ENCODE data around the gene FILIP1.

DNA sequence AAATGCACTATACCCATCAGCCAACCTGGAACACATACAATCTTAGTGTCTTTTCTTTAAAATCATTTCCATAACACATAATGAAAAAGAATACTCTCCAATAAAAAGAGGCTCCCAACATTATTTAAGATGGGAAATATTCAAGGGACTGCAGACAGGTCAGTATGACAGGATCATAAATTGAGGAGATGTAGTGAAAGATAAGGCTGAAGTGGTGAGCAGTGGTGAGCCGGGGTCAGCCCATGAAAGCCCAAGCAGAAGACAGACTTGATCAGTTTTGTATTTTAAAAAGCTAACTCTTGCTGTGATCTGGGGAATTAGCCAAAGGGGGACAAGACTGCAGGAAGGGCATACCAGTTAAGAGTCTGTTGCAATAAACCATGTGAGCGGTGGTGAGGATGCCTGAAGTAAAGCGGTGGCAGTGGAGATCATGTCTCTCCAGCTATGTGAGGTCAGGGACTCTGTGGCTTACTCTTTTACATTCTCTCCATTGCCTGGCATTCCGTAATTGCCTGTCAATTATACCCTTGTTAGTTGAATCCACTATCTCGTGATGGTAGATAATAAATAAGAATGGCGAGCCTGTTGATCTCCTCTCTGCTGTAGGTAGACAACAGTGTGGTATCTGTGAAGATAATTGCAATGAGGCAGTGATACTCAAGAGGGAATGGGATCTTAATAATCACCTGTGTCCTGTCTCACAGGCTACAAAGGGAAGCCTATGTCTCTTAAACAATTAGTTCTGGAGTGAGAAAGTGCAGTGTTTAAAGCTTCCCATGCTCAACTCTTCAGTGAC, 97.4 kb downstream of the FILIP1 start:
- TF ChIP-seq, protein P1, sequence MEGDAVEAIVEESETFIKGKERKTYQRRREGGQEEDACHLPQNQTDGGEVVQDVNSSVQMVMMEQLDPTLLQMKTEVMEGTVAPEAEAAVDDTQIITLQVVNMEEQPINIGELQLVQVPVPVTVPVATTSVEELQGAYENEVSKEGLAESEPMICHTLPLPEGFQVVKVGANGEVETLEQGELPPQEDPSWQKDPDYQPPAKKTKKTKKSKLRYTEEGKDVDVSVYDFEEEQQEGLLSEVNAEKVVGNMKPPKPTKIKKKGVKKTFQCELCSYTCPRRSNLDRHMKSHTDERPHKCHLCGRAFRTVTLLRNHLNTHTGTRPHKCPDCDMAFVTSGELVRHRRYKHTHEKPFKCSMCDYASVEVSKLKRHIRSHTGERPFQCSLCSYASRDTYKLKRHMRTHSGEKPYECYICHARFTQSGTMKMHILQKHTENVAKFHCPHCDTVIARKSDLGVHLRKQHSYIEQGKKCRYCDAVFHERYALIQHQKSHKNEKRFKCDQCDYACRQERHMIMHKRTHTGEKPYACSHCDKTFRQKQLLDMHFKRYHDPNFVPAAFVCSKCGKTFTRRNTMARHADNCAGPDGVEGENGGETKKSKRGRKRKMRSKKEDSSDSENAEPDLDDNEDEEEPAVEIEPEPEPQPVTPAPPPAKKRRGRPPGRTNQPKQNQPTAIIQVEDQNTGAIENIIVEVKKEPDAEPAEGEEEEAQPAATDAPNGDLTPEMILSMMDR (IDR thresholded peaks at IDR 0.05) = no peak
- TF ChIP-seq ZNF317 (CRISPR knock-in tag; IDR thresholded peaks at IDR 0.05; ENCODE audit: borderline replicate concordance, low read depth) = no peak
- TF ChIP-seq CREM (CRISPR knock-in tag; IDR thresholded peaks at IDR 0.05) = no peak
- TF ChIP-seq OVOL2 (CRISPR knock-in tag; IDR thresholded peaks at IDR 0.05; ENCODE audit: borderline replicate concordance) = no peak
- no peak for TF ChIP-seq CBFB (CRISPR knock-in tag; IDR thresholded peaks at IDR 0.05; ENCODE audit: low read depth)
- TF ChIP-seq SMAD3 (CRISPR knock-in tag; IDR thresholded peaks at IDR 0.05; ENCODE audit: borderline replicate concordance) = no peak
- TF ChIP-seq, protein P2, sequence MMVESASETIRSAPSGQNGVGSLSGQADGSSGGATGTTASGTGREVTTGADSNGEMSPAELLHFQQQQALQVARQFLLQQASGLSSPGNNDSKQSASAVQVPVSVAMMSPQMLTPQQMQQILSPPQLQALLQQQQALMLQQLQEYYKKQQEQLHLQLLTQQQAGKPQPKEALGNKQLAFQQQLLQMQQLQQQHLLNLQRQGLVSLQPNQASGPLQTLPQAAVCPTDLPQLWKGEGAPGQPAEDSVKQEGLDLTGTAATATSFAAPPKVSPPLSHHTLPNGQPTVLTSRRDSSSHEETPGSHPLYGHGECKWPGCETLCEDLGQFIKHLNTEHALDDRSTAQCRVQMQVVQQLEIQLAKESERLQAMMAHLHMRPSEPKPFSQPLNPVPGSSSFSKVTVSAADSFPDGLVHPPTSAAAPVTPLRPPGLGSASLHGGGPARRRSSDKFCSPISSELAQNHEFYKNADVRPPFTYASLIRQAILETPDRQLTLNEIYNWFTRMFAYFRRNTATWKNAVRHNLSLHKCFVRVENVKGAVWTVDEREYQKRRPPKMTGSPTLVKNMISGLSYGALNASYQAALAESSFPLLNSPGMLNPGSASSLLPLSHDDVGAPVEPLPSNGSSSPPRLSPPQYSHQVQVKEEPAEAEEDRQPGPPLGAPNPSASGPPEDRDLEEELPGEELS (CRISPR knock-in tag; IDR thresholded peaks at IDR 0.05) = no peak
